HUES6 (cell line): ENCODE results near the gene CYSTM1.
"Not testable (repeated sequence)": the region's sequence is repeated elsewhere in the genome, so short reads cannot be mapped to it uniquely, and the experiment has no call there.

Source experiments
- H3K27ac ChIP-seq: 2 replicates; pipeline ENCODE4 v1.7.0; 2013; ENCODE audit warnings: low read depth, mild to moderate bottlenecking, low read length, inconsistent platforms
- H3K27me3 ChIP-seq: 2 replicates; pipeline ENCODE4 v1.6.1; 2013; ENCODE audit warnings: low read length; ENCODE audit not compliant: control insufficient read depth, insufficient read depth
- H3K36me3 ChIP-seq: 2 replicates; pipeline ENCODE4 v1.6.1; 2013; ENCODE audit warnings: low read length; ENCODE audit not compliant: control insufficient read depth, insufficient read depth
- H3K4me1 ChIP-seq: 2 replicates; pipeline ENCODE4 v1.6.1; 2013; ENCODE audit warnings: low read length; ENCODE audit not compliant: control insufficient read depth, insufficient read depth
- H3K4me3 ChIP-seq: 2 replicates; pipeline ENCODE4 v1.5.1; 2013; ENCODE audit warnings: low read depth, low read length
- H3K9ac ChIP-seq: one replicate; pipeline ENCODE4 v1.6.1; 2013; ENCODE audit warnings: mild to moderate bottlenecking, low read length
- H3K9me3 ChIP-seq: 2 replicates; pipeline ENCODE4 v1.6.1; 2013; ENCODE audit warnings: low read depth, low read length; ENCODE audit not compliant: control insufficient read depth, insufficient read depth

CYSTM1 gene

DNA sequence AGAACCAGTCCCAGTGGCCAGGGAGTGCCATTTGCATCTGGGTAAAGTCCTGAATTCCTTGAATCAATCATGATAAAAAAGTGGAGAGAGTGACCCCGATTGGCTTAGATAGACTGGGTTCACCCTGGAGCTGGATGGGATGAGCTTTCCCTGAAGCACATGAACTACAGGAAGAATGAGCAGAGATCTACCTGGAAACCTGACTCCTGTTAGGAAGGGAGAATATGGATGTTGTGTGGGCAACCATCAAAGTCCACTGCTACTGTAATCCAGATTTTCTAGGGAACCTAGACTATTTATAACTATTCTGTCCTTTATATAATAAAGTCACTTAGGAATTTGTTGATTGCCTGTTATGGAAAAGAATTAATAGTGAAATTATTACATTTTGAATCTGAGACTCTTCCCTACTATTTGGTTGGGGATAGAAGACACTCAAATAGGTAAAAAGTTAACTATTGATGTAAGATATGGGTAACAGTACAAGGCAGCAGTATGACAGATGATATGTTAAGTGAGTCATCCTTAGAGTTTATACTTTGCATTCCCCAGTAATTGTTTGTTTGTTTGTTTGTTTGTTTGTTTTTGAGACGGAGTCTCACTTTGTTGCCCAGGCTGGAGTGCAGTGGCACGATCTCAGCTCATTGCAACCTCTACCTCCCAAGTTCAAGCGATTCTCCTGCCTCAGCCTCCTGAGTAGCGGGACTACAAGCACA is 17.9 kb downstream of the CYSTM1 start:
- H3K27ac ChIP-seq, result no peak overlapping the region

DNA sequence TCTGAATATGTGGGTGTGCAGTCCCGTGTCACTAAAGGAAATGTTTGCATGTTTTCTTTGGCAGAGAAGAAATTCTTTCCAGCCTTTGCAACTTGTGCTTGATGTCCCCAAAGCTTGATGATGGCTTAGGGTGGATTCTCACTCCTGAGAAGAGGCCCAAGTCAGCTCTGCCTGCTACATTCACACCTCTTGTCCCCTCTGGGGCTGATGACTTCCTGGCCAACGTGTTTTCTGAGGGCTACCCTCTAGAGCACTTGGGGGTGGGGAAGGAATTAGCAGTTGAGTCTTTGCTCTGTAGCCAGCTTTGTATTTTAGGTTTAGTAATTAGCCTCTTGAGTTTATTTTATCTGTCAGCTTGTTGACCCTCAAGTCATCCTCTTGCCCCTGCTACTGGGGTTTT is 19.7 kb downstream of the CYSTM1 start:
- H3K27me3 ChIP-seq, result no peaks in the 10 kb centered on the region
- no peak overlapping the region for H3K4me3 ChIP-seq
- H3K9me3 ChIP-seq, result no peaks in the 10 kb centered on the region
- H3K9ac ChIP-seq, result no peak overlapping the region
- H3K36me3 ChIP-seq, result peaks cover 3% of the 10 kb centered on the region; the same call in 1 of the 2 replicates
- H3K27ac ChIP-seq, result no peak overlapping the region
- peaks cover 20% of the 10 kb centered on the region for H3K4me1 ChIP-seq

More for the DNA sequence above, 17.9 kb downstream of the CYSTM1 start:
- Histone ChIP-seq H3K4me1 (peaks cover 20% of the 10 kb centered on the region), H3K4me3 (no peak overlapping the region), H3K27me3 (no peaks in the 10 kb centered on the region), H3K9ac (no peak overlapping the region), H3K36me3 (peaks cover 3% of the 10 kb centered on the region; the same call in 1 of the 2 replicates), H3K9me3 (no peaks in the 10 kb centered on the region)

DNA sequence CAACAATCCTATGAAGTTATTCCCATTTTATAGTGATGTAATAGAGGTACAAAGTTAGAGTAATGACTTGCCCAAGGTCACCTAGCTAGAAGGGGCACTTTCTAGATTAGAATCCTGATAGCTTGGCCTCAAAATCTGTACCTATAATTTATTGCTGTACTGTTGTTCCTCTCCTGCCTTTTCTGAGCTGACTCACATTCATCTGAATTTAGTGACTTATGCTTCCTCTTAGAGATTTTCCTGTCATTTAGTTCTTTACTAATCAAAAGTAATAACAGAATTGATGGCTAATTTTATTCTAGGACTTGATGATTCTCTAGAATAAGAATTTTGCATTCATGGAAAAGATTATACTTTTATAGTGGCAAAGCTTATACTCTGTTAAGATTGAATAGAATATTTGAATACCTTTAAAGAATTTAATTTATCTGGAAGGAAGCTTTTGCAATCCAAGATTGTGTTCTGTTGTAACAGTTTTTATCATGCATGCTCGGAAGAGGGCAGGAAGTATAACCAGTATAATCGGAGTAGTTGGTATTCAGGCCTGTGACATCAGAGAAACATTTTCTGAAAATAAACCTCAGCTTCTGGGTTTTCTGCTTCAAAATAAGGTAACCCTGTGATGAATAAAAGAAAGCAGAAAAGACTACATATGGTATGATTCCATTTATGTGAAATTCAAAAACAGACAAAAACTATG is 21.3 kb downstream of the CYSTM1 start:
- no peaks in the 10 kb centered on the region for H3K27me3 ChIP-seq
- H3K36me3 ChIP-seq, result peaks cover 3% of the 10 kb centered on the region; the same call in 1 of the 2 replicates
- peaks cover 15% of the 10 kb centered on the region for H3K4me1 ChIP-seq
- H3K4me3 ChIP-seq, result no peak overlapping the region
- H3K9ac ChIP-seq, result no peak overlapping the region
- H3K9me3 ChIP-seq, result no peaks in the 10 kb centered on the region
- no peak overlapping the region for H3K27ac ChIP-seq

DNA sequence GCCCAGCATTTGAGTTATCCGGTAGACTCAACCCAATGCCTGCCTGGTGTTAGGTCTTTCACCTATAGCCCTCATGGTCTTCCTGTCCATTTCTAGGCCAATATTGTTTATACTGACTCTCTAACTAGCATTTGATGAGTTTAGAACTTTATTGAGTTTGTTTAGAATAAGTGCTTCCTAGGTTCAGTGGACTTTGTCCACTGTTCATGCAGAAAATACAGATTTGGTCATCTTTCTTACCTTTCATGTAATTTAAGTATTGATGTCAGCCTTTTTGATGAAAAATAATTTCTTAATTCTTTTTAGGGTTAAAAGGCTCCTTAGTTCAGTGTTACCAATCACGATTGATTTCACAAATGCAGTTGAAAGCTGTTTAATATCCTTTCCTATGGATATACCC is 22.0 kb downstream of the CYSTM1 start:
- no peak overlapping the region for H3K9ac ChIP-seq
- no peak overlapping the region for H3K27ac ChIP-seq
- H3K36me3 ChIP-seq, result peaks cover 3% of the 10 kb centered on the region; the same call in 1 of the 2 replicates
- no peak overlapping the region for H3K4me3 ChIP-seq
- peaks cover 7% of the 10 kb centered on the region; the same call in 1 of the 2 replicates for H3K4me1 ChIP-seq
- no peaks in the 10 kb centered on the region for H3K9me3 ChIP-seq
- no peaks in the 10 kb centered on the region for H3K27me3 ChIP-seq

DNA sequence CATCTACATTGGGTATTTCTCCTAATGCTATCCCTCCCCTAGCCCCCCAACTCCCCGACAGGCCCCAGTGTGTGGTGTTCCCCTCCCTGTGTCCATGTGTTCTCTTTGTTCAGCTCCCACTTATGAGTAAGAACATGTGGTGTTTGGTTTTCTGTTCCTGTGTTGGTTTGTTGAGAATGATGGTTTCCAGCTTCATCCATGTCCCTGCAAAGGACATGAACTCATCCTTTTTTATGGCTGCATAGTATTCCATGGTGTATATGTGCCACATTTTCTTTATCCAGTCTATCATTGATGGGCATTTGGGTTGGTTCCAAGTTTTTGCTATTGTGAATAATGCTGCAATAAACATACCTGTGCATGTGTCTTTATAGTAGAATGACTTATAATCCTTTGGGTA is 23.9 kb downstream of the CYSTM1 start:
- H3K36me3 ChIP-seq, H3K9me3 ChIP-seq, H3K9ac ChIP-seq, H3K27ac ChIP-seq, H3K27me3 ChIP-seq, H3K4me3 ChIP-seq, H3K4me1 ChIP-seq: not testable (repeated sequence)

DNA sequence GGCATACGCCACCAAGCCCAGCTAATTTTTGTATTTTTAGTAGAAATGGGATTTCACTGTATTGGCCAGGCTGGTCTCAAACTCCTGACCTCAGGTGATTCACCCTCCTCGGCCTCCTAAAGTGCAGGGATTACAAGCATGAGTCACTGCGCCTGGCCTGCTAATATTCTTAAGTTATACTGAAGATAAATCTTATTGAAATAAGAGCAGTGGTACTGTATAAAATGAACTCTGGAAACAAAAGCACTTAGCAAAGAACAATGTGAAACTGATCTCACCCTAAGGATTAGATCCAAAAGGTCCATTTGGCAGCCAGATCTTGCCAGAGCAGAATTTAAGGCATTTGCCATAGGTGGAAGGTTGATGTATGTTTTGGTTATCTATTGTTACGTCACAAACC is 27.1 kb downstream of the CYSTM1 start:
- H3K27ac ChIP-seq, result no peak overlapping the region
- H3K9ac ChIP-seq, result no peak overlapping the region
- peaks cover 11% of the 10 kb centered on the region for H3K4me1 ChIP-seq

DNA sequence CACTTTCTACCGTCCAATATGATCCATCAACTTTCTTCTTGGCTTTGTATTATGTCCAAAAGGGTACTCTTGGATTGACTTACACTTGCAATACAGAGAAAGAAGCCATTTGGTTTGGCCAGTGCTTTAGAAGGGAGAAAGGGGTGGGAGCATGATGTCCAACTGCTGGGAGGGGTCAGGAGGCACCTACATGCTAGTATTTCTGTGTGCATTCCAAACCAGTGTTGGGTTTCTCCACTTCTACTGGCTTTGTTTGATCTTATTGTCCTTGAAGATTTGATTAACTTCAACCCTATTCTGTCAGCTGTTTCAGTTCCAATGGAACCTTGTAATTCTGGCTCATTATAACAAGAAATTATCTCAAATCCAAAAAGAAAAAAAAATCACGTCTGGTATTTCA is 27.6 kb downstream of the CYSTM1 start:
- H3K27ac ChIP-seq, result no peak overlapping the region
- no peak overlapping the region for H3K9ac ChIP-seq
- H3K4me1 ChIP-seq, result peaks cover 11% of the 10 kb centered on the region

More for the DNA sequence above, 27.1 kb downstream of the CYSTM1 start:
- Histone ChIP-seq H3K27me3 (no peaks in the 10 kb centered on the region), H3K36me3 (no peaks in the 10 kb centered on the region), H3K9me3 (no peaks in the 10 kb centered on the region), H3K4me3 (no peak overlapping the region)

DNA sequence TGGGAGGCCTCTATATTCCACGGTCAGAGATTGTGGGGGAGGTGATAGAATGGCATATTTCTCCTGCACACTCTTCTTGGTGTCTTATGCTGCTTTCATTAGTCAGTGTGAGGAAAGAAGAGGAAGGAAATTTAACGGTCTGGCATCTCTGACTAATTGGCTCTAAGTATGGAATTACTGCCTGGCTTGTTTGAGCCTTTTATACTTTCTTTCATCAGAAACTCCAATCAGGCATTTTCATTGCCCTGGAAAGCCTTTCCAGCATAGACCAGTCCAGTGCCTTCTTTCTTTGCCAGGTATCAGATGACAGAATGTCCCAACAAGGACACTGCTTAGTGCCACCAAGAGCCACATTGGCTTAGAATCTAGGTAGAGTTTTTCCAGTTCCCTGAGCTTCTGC is 30.2 kb downstream of the CYSTM1 start:
- no peaks in the 10 kb centered on the region for H3K36me3 ChIP-seq
- no peak overlapping the region for H3K9ac ChIP-seq
- H3K9me3 ChIP-seq, result no peaks in the 10 kb centered on the region
- H3K4me1 ChIP-seq, result peaks cover 11% of the 10 kb centered on the region
- no peak overlapping the region for H3K27ac ChIP-seq
- H3K4me3 ChIP-seq, result no peak overlapping the region
- no peaks in the 10 kb centered on the region for H3K27me3 ChIP-seq

More for the DNA sequence above, 27.6 kb downstream of the CYSTM1 start:
- Histone ChIP-seq H3K4me3 (no peak overlapping the region), H3K27me3 (no peaks in the 10 kb centered on the region), H3K36me3 (no peaks in the 10 kb centered on the region), H3K9me3 (no peaks in the 10 kb centered on the region)

DNA sequence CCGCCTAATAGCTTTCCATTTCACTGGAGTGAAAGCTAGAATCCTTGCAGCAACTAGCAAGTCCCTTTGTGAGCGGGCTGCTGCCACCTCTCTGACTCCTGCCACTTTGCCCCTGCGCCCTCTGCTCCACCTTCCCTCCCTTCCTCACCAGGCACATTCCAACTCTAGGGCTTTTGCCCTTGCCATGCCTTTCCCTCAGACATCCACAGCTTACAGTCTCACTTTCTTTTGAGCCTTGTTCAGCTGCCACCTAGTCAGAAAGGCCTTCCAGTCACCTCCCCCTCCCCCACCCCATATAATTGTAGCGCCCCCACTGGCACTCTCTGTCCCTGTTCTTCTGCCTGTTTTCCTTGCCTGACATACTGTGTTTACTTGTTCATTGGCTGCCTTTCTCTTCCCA is 31.0 kb downstream of the CYSTM1 start:
- H3K27me3 ChIP-seq, result no peaks in the 10 kb centered on the region
- H3K27ac ChIP-seq, result no peak overlapping the region
- no peaks in the 10 kb centered on the region for H3K9me3 ChIP-seq
- no peak overlapping the region for H3K4me3 ChIP-seq
- H3K36me3 ChIP-seq, result no peaks in the 10 kb centered on the region
- no peak overlapping the region for H3K9ac ChIP-seq
- H3K4me1 ChIP-seq, result peaks cover 11% of the 10 kb centered on the region

DNA sequence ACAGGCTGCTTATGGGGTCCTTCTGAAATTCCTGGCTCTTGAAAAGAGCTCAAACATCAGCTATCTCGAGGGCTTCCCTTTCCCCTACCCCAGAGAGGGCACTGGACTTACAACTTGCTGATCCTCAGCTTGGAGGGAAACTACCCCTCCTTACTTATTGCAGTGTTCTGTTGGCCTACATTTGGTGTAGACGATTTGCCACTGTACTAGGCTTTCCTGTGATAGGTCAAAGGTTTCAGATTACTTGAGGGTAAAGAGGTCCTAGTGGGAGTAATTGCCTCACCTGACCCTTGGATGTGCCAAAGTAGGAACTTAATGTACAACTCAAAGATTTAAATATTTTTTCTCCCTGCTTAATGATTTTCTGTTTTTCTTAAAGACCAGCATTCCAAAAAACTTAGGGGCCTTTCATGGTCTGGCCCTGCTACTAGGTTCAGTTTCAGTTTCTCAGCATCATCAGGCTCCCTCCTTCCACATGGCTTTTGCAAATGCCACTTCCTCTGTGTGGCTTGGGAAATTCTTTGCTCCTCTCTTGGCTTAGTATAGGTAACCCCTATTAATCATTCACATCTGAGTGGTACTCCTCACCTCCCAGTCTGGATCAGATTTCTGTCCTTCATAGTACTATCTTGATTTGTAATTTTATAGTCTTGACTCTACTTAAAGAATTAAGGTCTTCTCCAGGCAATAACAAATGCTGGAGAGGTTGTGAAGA is 32.4 kb downstream of the CYSTM1 start:
- Histone ChIP-seq H3K4me3 (no peak overlapping the region), H3K4me1 (peaks cover 11% of the 10 kb centered on the region), H3K27ac (no peak overlapping the region), H3K36me3 (no peaks in the 10 kb centered on the region), H3K9ac (no peak overlapping the region), H3K27me3 (no peaks in the 10 kb centered on the region), H3K9me3 (no peaks in the 10 kb centered on the region)

DNA sequence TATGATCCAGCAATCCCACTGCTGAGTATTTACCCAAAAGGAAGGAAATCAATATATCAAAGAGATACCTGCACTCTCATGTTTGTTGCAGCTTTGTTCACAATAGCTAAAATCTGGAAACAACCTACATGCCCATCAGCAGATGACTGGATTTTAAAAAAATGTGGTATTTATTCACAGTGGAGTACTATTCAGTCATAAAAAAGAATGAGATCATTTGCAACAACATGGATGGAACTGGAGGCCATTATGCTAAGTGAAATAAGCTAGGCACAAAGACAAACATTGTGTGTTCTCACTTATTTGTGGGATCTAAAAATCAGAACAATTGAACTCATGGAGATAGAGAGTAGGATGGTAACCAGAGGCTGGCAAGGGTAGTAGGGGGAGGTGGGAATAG is 33.1 kb downstream of the CYSTM1 start:
- no peaks in the 10 kb centered on the region for H3K9me3 ChIP-seq
- no peak overlapping the region for H3K4me3 ChIP-seq
- no peaks in the 10 kb centered on the region for H3K36me3 ChIP-seq
- H3K27ac ChIP-seq, result no peak overlapping the region
- no peaks in the 10 kb centered on the region for H3K27me3 ChIP-seq
- peaks cover 11% of the 10 kb centered on the region for H3K4me1 ChIP-seq
- H3K9ac ChIP-seq, result no peak overlapping the region
